ENCODE measurements around the gene RBBP5.

- TF ChIP-seq, protein P1, sequence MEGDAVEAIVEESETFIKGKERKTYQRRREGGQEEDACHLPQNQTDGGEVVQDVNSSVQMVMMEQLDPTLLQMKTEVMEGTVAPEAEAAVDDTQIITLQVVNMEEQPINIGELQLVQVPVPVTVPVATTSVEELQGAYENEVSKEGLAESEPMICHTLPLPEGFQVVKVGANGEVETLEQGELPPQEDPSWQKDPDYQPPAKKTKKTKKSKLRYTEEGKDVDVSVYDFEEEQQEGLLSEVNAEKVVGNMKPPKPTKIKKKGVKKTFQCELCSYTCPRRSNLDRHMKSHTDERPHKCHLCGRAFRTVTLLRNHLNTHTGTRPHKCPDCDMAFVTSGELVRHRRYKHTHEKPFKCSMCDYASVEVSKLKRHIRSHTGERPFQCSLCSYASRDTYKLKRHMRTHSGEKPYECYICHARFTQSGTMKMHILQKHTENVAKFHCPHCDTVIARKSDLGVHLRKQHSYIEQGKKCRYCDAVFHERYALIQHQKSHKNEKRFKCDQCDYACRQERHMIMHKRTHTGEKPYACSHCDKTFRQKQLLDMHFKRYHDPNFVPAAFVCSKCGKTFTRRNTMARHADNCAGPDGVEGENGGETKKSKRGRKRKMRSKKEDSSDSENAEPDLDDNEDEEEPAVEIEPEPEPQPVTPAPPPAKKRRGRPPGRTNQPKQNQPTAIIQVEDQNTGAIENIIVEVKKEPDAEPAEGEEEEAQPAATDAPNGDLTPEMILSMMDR (IDR thresholded peaks at IDR 0.05): no peak
- no peak for TF ChIP-seq POLR2A (IDR thresholded peaks at IDR 0.05)
Observed at GRCh38 chr1:205162301-205162700, 40.5 kb upstream of the RBBP5 start.

All from uterus (tissue), 2 donors.